Thyroid gland (tissue), 4 donors: ENCODE results near the gene UST. TPM values are rescaled to one million over a fixed set of nuclear protein-coding genes. Genes with fewer than 3 reads are reported as not detected.

ENCODE experiments used
- DNase-seq, 2 donors: peaks; one replicate each; pipeline ENCODE4 v3.0.0-alpha.2; 2019
- H3K27ac ChIP-seq, 3 donors: fragments of 200-600 bp; sonication (generic); 1 replicate in 2 of 3; 2 replicates in 1 of 3; pipeline ENCODE4 v1.5.1; 2016 to 2019; ENCODE audit warnings: mild to moderate bottlenecking in 1 of 3, moderate library complexity in 1 of 3
- H3K27me3 ChIP-seq: fragments of 200-600 bp; sonication (generic); one replicate; pipeline ENCODE4 v1.5.1; 2019
- H3K36me3 ChIP-seq, 2 donors: fragments of 200-600 bp; sonication (generic); one replicate each; pipeline ENCODE4 v1.5.1; 2016 to 2019
- H3K4me1 ChIP-seq, 2 donors: fragments of 200-600 bp; sonication (generic); one replicate each; pipeline ENCODE4 v1.5.1; 2017 to 2019
- H3K4me3 ChIP-seq, 3 donors: fragments of 200-600 bp; sonication (generic); replicated peaks in 1 of 3; 1 replicate in 2 of 3; 2 replicates in 1 of 3; pipeline ENCODE4 v1.5.1; 2016; ENCODE audit warnings: mild to moderate bottlenecking in 1 of 3
- H3K9me3 ChIP-seq: fragments of 200-600 bp; sonication (generic); one replicate; pipeline ENCODE4 v1.5.1; 2017
- POLR2A ChIP-seq, 2 donors: fragments of 450-650 bp; IDR thresholded peaks; one replicate each; pipeline ENCODE4 v1.6.1; 2017; ENCODE audit warnings: antibody characterized with exemption in 2 of 2, mild to moderate bottlenecking in 2 of 2, moderate library complexity in 1 of 2
- WGBS, 2 donors: methylation state at CpG; one replicate each; pipeline ENCODE4 v1.1.5; 2017; 5-methylcytosine and 5-hydroxymethylcytosine counted together
- intact Hi-C: fragments of 100-400 bp; cut with DNase I; formaldehyde crosslinking; loops from one replicate; pipeline ENCODE4 v1.15.1; 2023
- total RNA-seq, 4 donors: library from RNA; depleted of rRNA; stranded (reverse); fragments of >200 nt; gene quantifications; one replicate each; pipeline ENCODE4 v1.2.3, GENCODE V29; 2016
- TF ChIP-seq, protein P1 (sequence below), 6 experiments: fragments of 200-600 bp in 3 of 6; fragments of 450-650 bp in 3 of 6; sonication (generic) in 3 of 6; IDR thresholded peaks; one replicate each; pipeline ENCODE4 v1.5.1; 2016 to 2019; ENCODE audit warnings: antibody characterized with exemption in 6 of 6, mild to moderate bottlenecking in 2 of 6, inconsistent platforms in 1 of 6, moderate library complexity in 1 of 6

Gene UST
- total RNA-seq, 4 donors from 2014 or later, result 73.4 to 91.2 (median 81.4) TPM

DNA sequence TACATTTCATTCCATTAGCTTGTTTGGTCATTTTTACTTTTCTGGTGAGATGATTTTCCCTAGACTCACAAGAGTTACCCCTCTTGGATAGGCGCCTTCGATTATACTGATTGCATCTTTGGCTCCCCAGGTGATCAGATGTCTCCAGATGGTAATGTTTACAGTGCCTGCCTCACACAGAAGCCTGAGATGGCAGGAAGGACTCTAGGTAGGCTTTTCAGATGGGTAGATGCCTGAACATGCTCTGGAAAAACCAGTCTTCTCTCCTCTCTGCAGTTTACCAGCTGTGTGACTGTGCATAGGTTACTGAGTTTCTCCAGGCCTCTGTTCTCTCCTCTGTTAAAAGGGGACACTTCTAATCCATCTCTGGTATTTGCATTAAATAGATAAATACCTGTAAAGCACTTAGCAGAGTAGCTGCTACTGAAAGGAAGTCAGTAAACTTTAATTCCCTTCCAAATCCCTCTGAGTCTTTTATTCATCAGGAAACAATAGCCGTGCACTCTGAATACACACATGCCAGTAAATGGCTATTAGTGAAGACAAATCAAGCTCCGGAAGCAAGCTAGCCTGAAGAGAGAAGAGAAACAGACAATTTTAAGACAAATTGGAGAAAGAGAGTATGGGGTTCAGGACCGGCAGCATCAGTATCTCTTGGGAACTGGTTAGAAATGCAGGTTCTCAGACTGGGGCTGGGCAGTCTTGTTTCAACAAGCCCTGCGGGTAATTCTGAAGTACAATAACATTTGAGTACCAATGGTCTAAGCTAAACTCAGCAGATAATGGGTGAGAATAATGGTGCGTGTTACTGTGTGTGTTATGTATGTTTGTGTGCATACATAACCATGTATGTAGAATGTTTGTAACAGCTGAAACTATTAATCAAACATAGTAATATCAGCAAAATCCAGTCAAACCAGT lies 139.4 kb downstream of the UST start:
- H3K9me3 ChIP-seq, result no peaks in the 10 kb centered on the region
- DNase-seq, result no peak
- no peaks in the 10 kb centered on the region for H3K27me3 ChIP-seq
- WGBS, 2 donors, result 66 to 82% methylated on average over 7 of the region's 7 CpGs
- intact Hi-C loops, result no loop called here
- H3K4me3 ChIP-seq, result no peak overlapping the region
- peaks cover 57 to 66% of the 10 kb centered on the region in 2 donors for H3K4me1 ChIP-seq
- H3K36me3 ChIP-seq, result no peaks in the 10 kb centered on the region
- TF ChIP-seq POLR2A (IDR thresholded peaks at IDR 0.05), result no peak
- H3K27ac ChIP-seq, result peak overlapping the region in 2 of 3 donors; percentile 37 to 55

DNA sequence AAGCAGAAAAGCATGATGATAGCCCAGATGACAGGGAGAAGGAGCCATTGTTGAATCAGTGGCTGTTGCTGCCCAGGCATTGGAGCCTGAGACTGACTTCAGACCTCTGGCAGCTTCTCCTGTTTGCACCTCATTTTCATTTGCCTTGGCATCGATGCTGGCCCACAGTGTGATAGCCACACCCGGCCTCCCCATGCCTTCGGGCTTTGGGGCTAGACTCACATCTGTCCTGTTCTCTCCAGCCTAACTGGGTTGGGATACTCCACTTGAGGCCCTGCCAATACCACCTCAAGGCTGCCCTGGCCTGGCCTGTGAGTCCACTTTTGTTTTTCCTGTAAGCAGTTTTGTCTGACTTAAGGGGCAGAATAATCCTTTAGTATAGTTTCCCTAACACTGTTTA lies 140.4 kb downstream of the UST start:
- no peak overlapping the region for H3K4me3 ChIP-seq
- WGBS, 2 donors, result 45 to 58% methylated on average over 3 of the region's 3 CpGs
- DNase-seq, result peak; percentile 39 to 53
- TF ChIP-seq, protein P1, sequence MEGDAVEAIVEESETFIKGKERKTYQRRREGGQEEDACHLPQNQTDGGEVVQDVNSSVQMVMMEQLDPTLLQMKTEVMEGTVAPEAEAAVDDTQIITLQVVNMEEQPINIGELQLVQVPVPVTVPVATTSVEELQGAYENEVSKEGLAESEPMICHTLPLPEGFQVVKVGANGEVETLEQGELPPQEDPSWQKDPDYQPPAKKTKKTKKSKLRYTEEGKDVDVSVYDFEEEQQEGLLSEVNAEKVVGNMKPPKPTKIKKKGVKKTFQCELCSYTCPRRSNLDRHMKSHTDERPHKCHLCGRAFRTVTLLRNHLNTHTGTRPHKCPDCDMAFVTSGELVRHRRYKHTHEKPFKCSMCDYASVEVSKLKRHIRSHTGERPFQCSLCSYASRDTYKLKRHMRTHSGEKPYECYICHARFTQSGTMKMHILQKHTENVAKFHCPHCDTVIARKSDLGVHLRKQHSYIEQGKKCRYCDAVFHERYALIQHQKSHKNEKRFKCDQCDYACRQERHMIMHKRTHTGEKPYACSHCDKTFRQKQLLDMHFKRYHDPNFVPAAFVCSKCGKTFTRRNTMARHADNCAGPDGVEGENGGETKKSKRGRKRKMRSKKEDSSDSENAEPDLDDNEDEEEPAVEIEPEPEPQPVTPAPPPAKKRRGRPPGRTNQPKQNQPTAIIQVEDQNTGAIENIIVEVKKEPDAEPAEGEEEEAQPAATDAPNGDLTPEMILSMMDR (IDR thresholded peaks at IDR 0.05), result no peak
- TF ChIP-seq POLR2A (IDR thresholded peaks at IDR 0.05), result no peak
- peak overlapping the region; percentile 41 to 68 (median 55) for H3K27ac ChIP-seq
- peaks cover 58 to 61% of the 10 kb centered on the region in 2 donors for H3K4me1 ChIP-seq
- intact Hi-C loops, result no loop called here
- H3K36me3 ChIP-seq, result no peaks in the 10 kb centered on the region
- no peaks in the 10 kb centered on the region for H3K27me3 ChIP-seq
- no peaks in the 10 kb centered on the region for H3K9me3 ChIP-seq

DNA sequence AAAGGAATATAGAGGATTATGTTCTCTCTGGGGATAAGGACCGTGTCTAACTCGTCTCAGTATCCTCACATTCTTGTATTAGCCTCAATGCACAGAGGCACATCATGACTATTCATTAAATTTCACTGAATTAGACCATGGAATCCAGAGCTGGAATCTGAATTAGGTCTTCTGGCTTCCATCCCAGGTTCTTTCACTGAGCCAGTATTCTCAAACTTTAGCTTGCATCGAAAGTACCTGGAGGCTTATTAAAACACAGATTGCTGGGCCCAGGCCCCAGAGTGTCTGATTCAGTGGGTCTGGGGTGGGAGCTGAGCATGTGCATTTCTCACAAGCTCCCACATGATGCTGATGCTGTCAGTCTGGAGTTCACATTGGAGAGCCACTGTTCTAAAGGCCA lies 142.0 kb downstream of the UST start:
- intact Hi-C loops, result no loop called here
- H3K36me3 ChIP-seq, result no peaks in the 10 kb centered on the region
- 27 to 30% methylated on average over 3 of the region's 3 CpGs for WGBS, 2 donors
- peaks cover 55 to 59% of the 10 kb centered on the region in 2 donors for H3K4me1 ChIP-seq
- H3K4me3 ChIP-seq, result no peak overlapping the region
- peak; percentile 23 to 32 for DNase-seq
- no peaks in the 10 kb centered on the region for H3K9me3 ChIP-seq
- H3K27ac ChIP-seq, result peak overlapping the region; percentile 3 to 65 (median 42)
- TF ChIP-seq POLR2A (IDR thresholded peaks at IDR 0.05), result no peak
- TF ChIP-seq, protein P1 (IDR thresholded peaks at IDR 0.05), result no peak
- no peaks in the 10 kb centered on the region for H3K27me3 ChIP-seq

DNA sequence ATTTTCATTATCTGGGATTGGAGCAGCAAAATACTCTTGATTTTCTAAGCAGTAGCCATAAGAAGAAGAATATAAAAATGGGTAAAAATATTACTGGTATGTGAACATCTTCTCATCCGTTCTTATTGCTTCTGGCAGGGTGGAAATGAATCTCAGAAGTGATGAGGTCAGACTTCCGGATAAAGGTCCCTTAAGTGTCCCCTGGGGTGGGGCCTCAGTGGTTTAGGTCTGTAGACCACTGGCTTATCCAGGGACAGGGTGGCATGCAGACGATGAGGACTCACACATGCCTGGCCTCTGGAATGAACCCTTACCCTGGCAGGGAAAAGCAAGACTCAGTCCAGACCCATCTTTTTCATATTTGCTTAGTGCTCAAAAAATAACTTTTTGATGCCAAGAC lies 143.3 kb downstream of the UST start:
- H3K4me1 ChIP-seq, result peaks cover 47 to 49% of the 10 kb centered on the region in 2 donors
- 67 to 76% methylated on average over 3 of the region's 3 CpGs for WGBS, 2 donors
- peak overlapping the region in 1 of 3 donors; percentile 65 for H3K27ac ChIP-seq

DNA sequence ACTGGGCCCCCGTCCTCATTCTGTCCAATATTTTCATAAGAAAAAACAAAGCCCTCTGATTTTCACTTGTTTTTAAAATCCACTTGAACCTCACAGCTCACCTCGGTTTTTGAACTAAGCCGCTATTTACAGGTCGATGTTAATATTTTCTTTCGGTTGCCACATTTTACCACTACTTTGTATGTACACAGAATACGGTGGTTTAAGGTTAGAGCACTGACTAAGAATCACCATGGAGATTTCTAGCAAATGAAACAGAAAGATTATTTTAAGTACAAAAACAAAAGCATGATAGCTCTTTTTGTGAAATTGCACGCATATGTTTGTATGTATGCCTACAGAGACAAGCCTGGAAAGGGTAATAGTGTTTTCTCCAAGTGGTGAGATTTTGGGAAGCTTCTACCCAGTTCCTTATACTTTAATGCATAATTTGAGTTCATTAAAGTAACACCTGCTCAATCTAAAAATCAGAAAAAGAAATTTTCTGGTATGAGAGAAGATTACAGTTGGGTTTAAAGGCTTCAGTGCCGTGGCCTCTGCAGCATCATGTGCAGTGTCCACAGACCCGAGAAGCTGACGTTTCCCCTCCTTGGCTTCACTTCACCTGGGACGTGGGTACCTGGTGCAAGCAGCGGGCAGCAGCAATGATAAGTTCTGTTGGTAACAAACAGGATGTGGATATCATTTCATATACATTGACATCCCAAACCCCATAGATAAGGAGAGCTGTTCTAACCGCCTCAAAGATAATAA lies 144.0 kb downstream of the UST start:
- peaks cover 44% of the 10 kb centered on the region in 2 donors for H3K4me1 ChIP-seq
- H3K27me3 ChIP-seq, result no peaks in the 10 kb centered on the region
- intact Hi-C loops, result no loop called here
- no peaks in the 10 kb centered on the region for H3K9me3 ChIP-seq
- DNase-seq, result no peak
- H3K36me3 ChIP-seq, result no peaks in the 10 kb centered on the region
- H3K4me3 ChIP-seq, result no peak overlapping the region
- H3K27ac ChIP-seq, result peak overlapping the region in 1 of 3 donors; percentile 42
- WGBS, 2 donors, result 81 to 87% methylated on average over 13 of the region's 13 CpGs
- no peak for TF ChIP-seq POLR2A (IDR thresholded peaks at IDR 0.05)
- TF ChIP-seq, protein P1 (IDR thresholded peaks at IDR 0.05), result no peak

More for the DNA sequence above, 143.3 kb downstream of the UST start:
- Histone ChIP-seq H3K9me3 (no peaks in the 10 kb centered on the region), H3K36me3 (no peaks in the 10 kb centered on the region), H3K4me3 (no peak overlapping the region), H3K27me3 (no peaks in the 10 kb centered on the region)
- no peak for DNase-seq
- intact Hi-C loops, result no loop called here
- TF ChIP-seq, protein P1 (IDR thresholded peaks at IDR 0.05), result no peak
- TF ChIP-seq POLR2A (IDR thresholded peaks at IDR 0.05), result no peak
